ENCODE results near the gene SLC16A8. TPM values are rescaled to one million over a fixed set of nuclear protein-coding genes. Genes with fewer than 3 reads are reported as not detected.

The SLC16A8 gene
- total RNA-seq, 1 experiment from 2014 or later, result 1.1 TPM

DNA sequence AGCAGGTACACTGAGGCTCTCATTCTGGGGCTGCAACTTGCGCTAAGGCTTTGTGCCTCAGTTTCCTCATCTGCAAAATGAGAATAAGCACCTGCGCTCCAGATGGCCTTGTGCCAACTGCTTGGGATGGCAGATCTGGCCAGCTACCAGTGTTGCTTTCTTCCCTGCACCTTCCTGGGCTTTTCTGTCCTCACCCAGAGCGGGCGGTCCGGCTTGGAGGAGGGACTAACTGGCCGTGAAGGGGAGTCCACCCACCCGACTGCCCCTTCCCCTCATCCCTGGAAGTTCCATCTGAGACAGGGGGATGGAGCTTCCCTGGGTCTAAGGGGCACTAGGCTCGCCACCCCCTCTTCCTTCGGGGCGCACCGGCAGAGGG is 3.5 kb downstream of the SLC16A8 start:
- Histone ChIP-seq H3K4me1 (ENCODE audit: insufficient read depth, low read length) (no peaks in the 10 kb centered on the region; the same call in 1 of the 2 replicates), H2BK15ac (ENCODE audit: low read depth, low read length) (no peak overlapping the region), H3K9me3 (ENCODE audit: control insufficient read depth, low read depth, low read length) (no peaks in the 10 kb centered on the region), H2AK5ac (ENCODE audit: insufficient read length, low read length) (no peak overlapping the region), H3K23me2 (ENCODE audit: insufficient read length, low read depth, low read length, poor library complexity, severe bottlenecking) (no peaks in the 10 kb centered on the region), H4K5ac (ENCODE audit: insufficient read length, low read depth, low read length) (no peak overlapping the region), H2AFZ (ENCODE audit: low read length) (no peak overlapping the region), H3K9ac (ENCODE audit: extremely low read depth, insufficient read length, low read length) (no peak overlapping the region), H3K56ac (ENCODE audit: insufficient read length, low read depth, low read length) (no peak overlapping the region), H3K14ac (ENCODE audit: insufficient read depth, low read length) (no peak overlapping the region; the same call in 1 of the 2 replicates), H3T11ph (ENCODE audit: low read length) (no peak overlapping the region), H3K27me3 (ENCODE audit: insufficient read depth, low read length) (peaks cover 5% of the 10 kb centered on the region; the same call in 1 of the 2 replicates), H4K8ac (replicated peaks; ENCODE audit: insufficient read length, low read depth, low read length) (no peak overlapping the region), H3K23ac (ENCODE audit: insufficient read length, low read depth, low read length) (no peak overlapping the region), H3K4me2 (ENCODE audit: insufficient read depth, insufficient read length, low read length) (no peak overlapping the region), H3K27ac (ENCODE audit: insufficient read length, low read depth, low read length) (no peak overlapping the region), H3K79me2 (ENCODE audit: insufficient read depth, low read length) (no peaks in the 10 kb centered on the region), H4K91ac (ENCODE audit: insufficient read length, low read depth, low read length) (no peak overlapping the region), H2BK120ac (ENCODE audit: low read depth, low read length, poor library complexity, severe bottlenecking) (no peak overlapping the region), H3K79me1 (ENCODE audit: insufficient read depth, low read depth, low read length, poor library complexity, severe bottlenecking) (no peaks in the 10 kb centered on the region), H2BK5ac (ENCODE audit: insufficient read length, low read length) (no peak overlapping the region), H4K20me1 (ENCODE audit: control insufficient read depth, insufficient read depth, insufficient read length) (no peaks in the 10 kb centered on the region), H2BK12ac (ENCODE audit: insufficient read length, low read depth, low read length) (no peak overlapping the region), H2BK20ac (ENCODE audit: low read depth, low read length, poor library complexity, severe bottlenecking) (no peak overlapping the region), H3K4ac (ENCODE audit: low read depth, low read length) (no peak overlapping the region), H3K18ac (ENCODE audit: insufficient read length, low read depth, low read length) (no peak overlapping the region)
- peaks cover 0 to 10% (median 5%) of the 10 kb centered on the region in 3 experiments; a peak in 4 of 7 replicates for H3K36me3 Mint-ChIP-seq (ENCODE audit: insufficient read depth in 1 of 3, low read depth in 3 of 3)
- WGBS (ENCODE audit: extremely low coverage, insufficient read length, low lambda C conversion rate), result no CpG with 5 or more reads among the region's 11 CpGs
- no peak overlapping the region for H3K27ac Mint-ChIP-seq
- TF ChIP-seq, protein P1, sequence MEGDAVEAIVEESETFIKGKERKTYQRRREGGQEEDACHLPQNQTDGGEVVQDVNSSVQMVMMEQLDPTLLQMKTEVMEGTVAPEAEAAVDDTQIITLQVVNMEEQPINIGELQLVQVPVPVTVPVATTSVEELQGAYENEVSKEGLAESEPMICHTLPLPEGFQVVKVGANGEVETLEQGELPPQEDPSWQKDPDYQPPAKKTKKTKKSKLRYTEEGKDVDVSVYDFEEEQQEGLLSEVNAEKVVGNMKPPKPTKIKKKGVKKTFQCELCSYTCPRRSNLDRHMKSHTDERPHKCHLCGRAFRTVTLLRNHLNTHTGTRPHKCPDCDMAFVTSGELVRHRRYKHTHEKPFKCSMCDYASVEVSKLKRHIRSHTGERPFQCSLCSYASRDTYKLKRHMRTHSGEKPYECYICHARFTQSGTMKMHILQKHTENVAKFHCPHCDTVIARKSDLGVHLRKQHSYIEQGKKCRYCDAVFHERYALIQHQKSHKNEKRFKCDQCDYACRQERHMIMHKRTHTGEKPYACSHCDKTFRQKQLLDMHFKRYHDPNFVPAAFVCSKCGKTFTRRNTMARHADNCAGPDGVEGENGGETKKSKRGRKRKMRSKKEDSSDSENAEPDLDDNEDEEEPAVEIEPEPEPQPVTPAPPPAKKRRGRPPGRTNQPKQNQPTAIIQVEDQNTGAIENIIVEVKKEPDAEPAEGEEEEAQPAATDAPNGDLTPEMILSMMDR (conservative IDR thresholded peaks at IDR 0.05), result no peak
- H3K4me3 Mint-ChIP-seq, result no peak overlapping the region; a peak in 1 of 5 replicates
- H3K4me1 Mint-ChIP-seq, result peaks cover 13 to 31% of the 10 kb centered on the region in 2 experiments
- no peaks in the 10 kb centered on the region for H3K9me3 Mint-ChIP-seq
- H3K27me3 Mint-ChIP-seq (ENCODE audit: low read depth), result peaks cover 23% of the 10 kb centered on the region
- DNase-seq, result no peak
